Smooth muscle cell (in vitro differentiated cells): ENCODE results near the gene RAB31. TPM values are rescaled to one million over a fixed set of nuclear protein-coding genes. Genes with fewer than 3 reads are reported as not detected.

Experiments used
- DNase-seq: peaks from one replicate; lab custom pipeline; 2025; ENCODE audit not compliant: unreplicated experiment; lab: John Stamatoyannopoulos, UW
- H2AFZ ChIP-seq: fragments of 200-600 bp; sonication (generic); 2 replicates; pipeline ENCODE4 v1.6.0; 2016; ENCODE audit warnings: antibody characterized with exemption, low read depth, mild to moderate bottlenecking
- H3F3A ChIP-seq: fragments of 200-600 bp; sonication (generic); 2 replicates; pipeline ENCODE4 v1.6.0; 2017; ENCODE audit warnings: antibody characterized with exemption, low read depth
- H3K27ac ChIP-seq: fragments of 200-600 bp; sonication (generic); 2 replicates; pipeline ENCODE4 v1.5.1; 2016; ENCODE audit warnings: low read depth, mild to moderate bottlenecking
- H3K27me3 ChIP-seq: fragments of 200-600 bp; sonication (generic); 2 replicates; pipeline ENCODE4 v1.6.1; 2016; ENCODE audit warnings: low read depth, mild to moderate bottlenecking
- H3K36me3 ChIP-seq: fragments of 200-600 bp; sonication (generic); 2 replicates; pipeline ENCODE4 v1.5.1; 2016; ENCODE audit warnings: low read depth
- H3K4me1 ChIP-seq: fragments of 200-600 bp; sonication (generic); 2 replicates; pipeline ENCODE4 v1.5.1; 2016; ENCODE audit warnings: low read depth
- H3K4me2 ChIP-seq: fragments of 200-600 bp; sonication (generic); 2 replicates; pipeline ENCODE4 v1.6.0; 2016; ENCODE audit warnings: mild to moderate bottlenecking
- H3K4me3 ChIP-seq: fragments of 200-600 bp; sonication (generic); 2 replicates; pipeline ENCODE4 v1.5.1; 2016; ENCODE audit warnings: mild to moderate bottlenecking
- H3K79me2 ChIP-seq: fragments of 200-600 bp; sonication (generic); 2 replicates; pipeline ENCODE4 v1.6.0; 2016; ENCODE audit warnings: low read depth, mild to moderate bottlenecking
- H3K9ac ChIP-seq: fragments of 200-600 bp; sonication (generic); 2 replicates; pipeline ENCODE4 v1.6.0; 2016; ENCODE audit warnings: low read depth
- H3K9me3 ChIP-seq: fragments of 200-600 bp; sonication (generic); replicated peaks from 2 replicates; pipeline ENCODE4 v1.5.1; 2016; ENCODE audit warnings: low read depth
- H4K20me1 ChIP-seq: fragments of 200-600 bp; sonication (generic); 2 replicates; pipeline ENCODE4 v1.6.0; 2016; ENCODE audit warnings: low read depth
- CTCF ChIP-seq: fragments of 200-600 bp; sonication (generic); IDR thresholded peaks from 2 replicates; pipeline ENCODE4 v1.5.1; 2017; ENCODE audit warnings: borderline replicate concordance, mild to moderate bottlenecking, antibody characterized with exemption; ENCODE audit not compliant: insufficient read depth, poor library complexity, severe bottlenecking
- WGBS: methylation state at CpG from one replicate; pipeline ENCODE4 v1.1.7; 2016; ENCODE audit warnings: low lambda C conversion rate; 5-methylcytosine and 5-hydroxymethylcytosine counted together
- polyA plus RNA-seq: library from polyadenylated mRNA; unstranded; fragments of >200 nt; fragmentation: Nextera tagmentation; extraction: Ambion mirVana; gene quantifications from 2 replicates; pipeline ENCODE4 v1.2.1, GENCODE V29; 2016
- total RNA-seq: library from RNA; depleted of rRNA; stranded (reverse); fragments of >200 nt; gene quantifications from 2 replicates; pipeline ENCODE4 v1.2.3, GENCODE V29; 2014

Gene RAB31
- total RNA-seq (116 and 123 TPM in 2 replicates), polyA plus RNA-seq (389 and 414 TPM in 2 replicates)

GRCh38 chr18:9708057-9708433, at the start of gene RAB31:
Gene RAB31 (plus strand): TSS chr18:9708301. CDS start chr18:9708406, 105 bp downstream.
- no peaks in the 10 kb centered on the region for H3K27me3 ChIP-seq
- H3K4me1 ChIP-seq, result peaks cover 25% of the 10 kb centered on the region
- WGBS, result 2% methylated on average over 30 of the region's 59 CpGs

GRCh38 chr18:9659499-9660375, 48.4 kb upstream of the RAB31 start:
- no peak for DNase-seq
- H4K20me1 ChIP-seq, result no peaks in the 10 kb centered on the region
- no peak overlapping the region for H3K27ac ChIP-seq
- H3K9ac ChIP-seq, result no peak overlapping the region
- WGBS, result 95% methylated on average over 24 of the region's 24 CpGs
- H2AFZ ChIP-seq, result no peak overlapping the region
- H3K9me3 ChIP-seq, result no peaks in the 10 kb centered on the region
- no peak overlapping the region for H3K4me3 ChIP-seq
- TF ChIP-seq CTCF, result no peak
- no peaks in the 10 kb centered on the region for H3F3A ChIP-seq
- H3K79me2 ChIP-seq, result no peaks in the 10 kb centered on the region
- no peaks in the 10 kb centered on the region for H3K36me3 ChIP-seq
- no peak overlapping the region for H3K4me2 ChIP-seq
- H3K4me1 ChIP-seq, result no peaks in the 10 kb centered on the region
- no peaks in the 10 kb centered on the region for H3K27me3 ChIP-seq

More at GRCh38 chr18:9708057-9708433, at the start of gene RAB31:
- DNase-seq, result peak; percentile 60
- Histone ChIP-seq H3K27ac (peak within 1 kb of the TSS; percentile 91), H3K4me3 (peak within 1 kb of the TSS; percentile 89), H4K20me1 (peaks cover 42% of the 10 kb centered on the region), H3K79me2 (peaks cover 48% of the 10 kb centered on the region), H2AFZ (peak within 1 kb of the TSS; percentile 64), H3F3A (peaks cover 13% of the 10 kb centered on the region), H3K4me2 (peak within 1 kb of the TSS; percentile 92), H3K9me3 (no peaks in the 10 kb centered on the region), H3K36me3 (no peaks in the 10 kb centered on the region), H3K9ac (peak within 1 kb of the TSS; percentile 90)
- no peak for TF ChIP-seq CTCF

- no peaks in the 10 kb centered on the region for H3K4me1 ChIP-seq
- 95% methylated on average over 1 of the region's 1 CpG for WGBS
- no peaks in the 10 kb centered on the region for H3F3A ChIP-seq
- no peaks in the 10 kb centered on the region for H4K20me1 ChIP-seq
- no peaks in the 10 kb centered on the region for H3K36me3 ChIP-seq
- no peak overlapping the region for H2AFZ ChIP-seq
- H3K9me3 ChIP-seq, result no peaks in the 10 kb centered on the region
- TF ChIP-seq CTCF, result no peak
- H3K9ac ChIP-seq, result no peak overlapping the region
- H3K4me2 ChIP-seq, result no peak overlapping the region
- H3K79me2 ChIP-seq, result no peaks in the 10 kb centered on the region
- DNase-seq, result no peak
- no peak overlapping the region for H3K4me3 ChIP-seq
- H3K27ac ChIP-seq, result no peak overlapping the region
- H3K27me3 ChIP-seq, result no peaks in the 10 kb centered on the region
These were observed 46.5 kb upstream of the RAB31 start for GRCh38 chr18:9661564-9661963.
